Caco-2 (cell line): ENCODE data around the gene KRT15. TPM values are rescaled to one million over a fixed set of nuclear protein-coding genes. Genes with fewer than 3 reads are reported as not detected.
A peak's percentile ranks its signal among the peaks of the same experiment; 100 is the strongest.
"Not testable (repeated sequence)": the region's sequence is repeated elsewhere in the genome, so short reads cannot be mapped to it uniquely, and the experiment has no call there.

Experiments used
- BruUV-seq: library from RNA; stranded (reverse); fragments of 400-500 nt; replicated peaks from 2 replicates; lab custom pipeline; 2021; lab: Mats Ljungman, UMichigan
- CTCF ChIA-PET: fragments of 300-600 bp; sonication (Branson Sonifier 250); formaldehyde crosslinking; loops from one replicate; lab custom pipeline; 2022; ENCODE audit warnings: antibody characterized with exemption; lab: Charles Lee
- POLR2A ChIA-PET: fragments of 300-600 bp; sonication (Branson Sonifier 250); formaldehyde crosslinking; loops from one replicate; lab custom pipeline; 2022; ENCODE audit warnings: antibody characterized with exemption; lab: Charles Lee
- DNase-seq, 2 experiments: peaks; one replicate each; pipeline versions ENCODE4 v3.0.0 to v3.0.0-alpha.2; 2020 to 2022
- H3K27me3 ChIP-seq: replicated peaks from 2 replicates; pipeline ENCODE4 v1.6.0; 2011; ENCODE audit warnings: low read length; ENCODE audit not compliant: control insufficient read depth, insufficient read depth
- H3K36me3 ChIP-seq: 2 replicates; pipeline ENCODE4 v1.5.1; 2011; ENCODE audit warnings: low read length; ENCODE audit not compliant: control insufficient read depth, insufficient read depth
- H3K4me1 ChIP-seq: fragments of 250-450 bp; sonication (Bioruptor Pico); 2 replicates; pipeline ENCODE4 v1.5.1; 2020; ENCODE audit warnings: mild to moderate bottlenecking
- H3K4me3 ChIP-seq: 2 replicates; pipeline ENCODE4 v1.5.1; 2011; ENCODE audit warnings: low read depth, mild to moderate bottlenecking, control low read depth, low read length
- H3K9me3 ChIP-seq: fragments of 250-450 bp; sonication (Bioruptor Pico); 2 replicates; pipeline ENCODE4 v1.5.1; 2020; ENCODE audit warnings: mild to moderate bottlenecking, moderate library complexity
- H3K27ac Mint-ChIP-seq: one replicate; pipeline ENCODE4 v1.8.0; 2022; ENCODE audit warnings: mixed read lengths; ENCODE audit not compliant: unreplicated experiment
- H3K27me3 Mint-ChIP-seq: one replicate; pipeline ENCODE4 v1.8.0; 2022; ENCODE audit warnings: mixed read lengths; ENCODE audit not compliant: insufficient read depth, unreplicated experiment
- H3K36me3 Mint-ChIP-seq: one replicate; pipeline ENCODE4 v1.8.0; 2022; ENCODE audit warnings: mild to moderate bottlenecking, mixed read lengths; ENCODE audit not compliant: insufficient read depth, unreplicated experiment
- H3K4me1 Mint-ChIP-seq: one replicate; pipeline ENCODE4 v1.8.0; 2022; ENCODE audit warnings: low read depth, mixed read lengths; ENCODE audit not compliant: unreplicated experiment
- H3K4me3 Mint-ChIP-seq: one replicate; pipeline ENCODE4 v1.8.0; 2022; ENCODE audit warnings: mild to moderate bottlenecking, moderate library complexity, mixed read lengths; ENCODE audit not compliant: unreplicated experiment
- H3K9me3 Mint-ChIP-seq: one replicate; pipeline ENCODE4 v1.8.0; 2022; ENCODE audit warnings: mixed read lengths; ENCODE audit not compliant: unreplicated experiment
- CTCF ChIP-seq, 2 experiments: fragments of 200-600 bp in 1 of 2; IDR thresholded peaks; 1 replicate in 1 of 2; 2 replicates in 1 of 2; pipeline versions ENCODE4 v1.5.1 to v1.8.0; 2011 to 2022; ENCODE audit warnings: antibody characterized with exemption in 1 of 2, control low read depth in 1 of 2, inconsistent platforms in 1 of 2, low read depth in 1 of 2, low read length in 1 of 2, mild to moderate bottlenecking in 1 of 2, moderate library complexity in 1 of 2; ENCODE audit not compliant: insufficient read depth in 1 of 2, severe bottlenecking in 1 of 2, unreplicated experiment in 1 of 2
- intact Hi-C: fragments of 100-400 bp; cut with micrococcal nuclease; formaldehyde crosslinking; loops from one replicate; pipeline ENCODE4 v1.10.0; 2022; ENCODE audit not compliant: unreplicated experiment
- total RNA-seq: library from RNA; stranded (reverse); gene quantifications from 2 replicates; pipeline ENCODE4 v1.2.3, GENCODE V29; 2022

Gene KRT15
- total RNA-seq, 1 experiment from 2014 or later, result 5.3 TPM

GRCh38 chr17:41545829-41546410, 27.2 kb upstream of the KRT15 start:
- H3K4me3 ChIP-seq, result no peak overlapping the region
- no peaks in the 10 kb centered on the region for H3K36me3 ChIP-seq
- H3K27me3 ChIP-seq, result no peaks in the 10 kb centered on the region
- no peak for TF ChIP-seq CTCF (IDR thresholded peaks at IDR 0.05; ENCODE audit: insufficient read depth in 1 of 2, low read depth in 1 of 2, low read length in 1 of 2, severe bottlenecking in 1 of 2, unreplicated experiment in 1 of 2)
- Mint-ChIP-seq H3K27ac (peak overlapping the region; percentile 96), H3K4me3 (no peak overlapping the region), H3K27me3 (no peaks in the 10 kb centered on the region), H3K36me3 (peaks cover 9% of the 10 kb centered on the region), H3K4me1 (peaks cover 57% of the 10 kb centered on the region), H3K9me3 (peaks cover 19% of the 10 kb centered on the region)
- CTCF ChIA-PET, result interaction anchor here (0.7 to 2.3 kb wide), 2 partner anchors 117 to 133 kb away, joined by 5 to 18 read pairs; no protein-coding TSS in a partner anchor
- POLR2A ChIA-PET, result no interaction called here
- no peaks in the 10 kb centered on the region for H3K9me3 ChIP-seq
- DNase-seq, result no peak
- no TSS peak for BruUV-seq
- peaks cover 68% of the 10 kb centered on the region for H3K4me1 ChIP-seq
- intact Hi-C loops, result no loop called here

- Histone ChIP-seq H3K27me3 (no peaks in the 10 kb centered on the region), H3K9me3 (no peaks in the 10 kb centered on the region), H3K4me1 (peaks cover 72% of the 10 kb centered on the region), H3K4me3 (no peak overlapping the region), H3K36me3 (no peaks in the 10 kb centered on the region)
- ChIA-PET CTCF (interaction anchor here (0.6 to 2.3 kb wide), 11 partner anchors 8 to 139 kb away, joined by 3 to 18 read pairs (median 5); partner anchors contain the start of genes KRT19 and KRT9), POLR2A (interaction anchor here (1.0 to 1.5 kb wide), 5 partner anchors 9 to 104 kb away, joined by 4 to 31 read pairs (median 10); partner anchors contain the start of gene KRT19)
- TSS peak; percentile 95 for BruUV-seq
- Mint-ChIP-seq H3K27me3 (no peaks in the 10 kb centered on the region), H3K27ac (peak overlapping the region; percentile 96), H3K4me3 (peak overlapping the region; percentile 63), H3K4me1 (peaks cover 62% of the 10 kb centered on the region), H3K36me3 (peaks cover 9% of the 10 kb centered on the region), H3K9me3 (peaks cover 19% of the 10 kb centered on the region)
- TF ChIP-seq CTCF (IDR thresholded peaks at IDR 0.05; ENCODE audit: insufficient read depth in 1 of 2, low read depth in 1 of 2, low read length in 1 of 2, severe bottlenecking in 1 of 2, unreplicated experiment in 1 of 2), result no peak
- intact Hi-C loops, result loop anchor here (1.0 kb wide), 3 partner anchors 9 to 23 kb away; no protein-coding TSS in a partner anchor
- DNase-seq, result no peak
Measured at GRCh38 chr17:41544935-41545334, 26.2 kb upstream of the KRT15 start.

- intact Hi-C loops, result loop anchor here (1.0 kb wide), 3 partner anchors 8 to 22 kb away; no protein-coding TSS in a partner anchor
Measured at GRCh38 chr17:41544491-41544892, 25.8 kb upstream of the KRT15 start.

GRCh38 chr17:41542786-41543185, 24.1 kb upstream of the KRT15 start:
- Mint-ChIP-seq H3K9me3 (peaks cover 18% of the 10 kb centered on the region), H3K4me1 (peaks cover 64% of the 10 kb centered on the region)
- intact Hi-C loops, H3K4me3 ChIP-seq, H3K36me3 ChIP-seq, CTCF ChIA-PET, BruUV-seq, H3K9me3 ChIP-seq, H3K27me3 ChIP-seq, H3K27ac Mint-ChIP-seq, H3K27me3 Mint-ChIP-seq, H3K36me3 Mint-ChIP-seq, DNase-seq, H3K4me3 Mint-ChIP-seq: not testable (repeated sequence)
- H3K4me1 ChIP-seq, result peaks cover 70% of the 10 kb centered on the region
- POLR2A ChIA-PET, result interaction anchor here (1.4 kb wide), 1 partner anchor 13 kb away, joined by 3 read pairs; no protein-coding TSS in a partner anchor

More at GRCh38 chr17:41544491-41544892, 25.8 kb upstream of the KRT15 start:
- Mint-ChIP-seq H3K9me3 (peaks cover 19% of the 10 kb centered on the region), H3K4me1 (peaks cover 61% of the 10 kb centered on the region), H3K36me3 (peaks cover 9% of the 10 kb centered on the region), H3K27ac (peak overlapping the region; percentile 96), H3K27me3 (no peaks in the 10 kb centered on the region), H3K4me3 (peak overlapping the region; percentile 63)
- TF ChIP-seq CTCF (IDR thresholded peaks at IDR 0.05; ENCODE audit: insufficient read depth in 1 of 2, low read depth in 1 of 2, low read length in 1 of 2, severe bottlenecking in 1 of 2, unreplicated experiment in 1 of 2), result no peak
- no peak overlapping the region for H3K4me3 ChIP-seq
- peak; percentile 78 to 89 for DNase-seq
- POLR2A ChIA-PET, result interaction anchor here (0.5 to 1.5 kb wide), 7 partner anchors 9 to 144 kb away, joined by 3 to 31 read pairs (median 6); partner anchors contain the start of gene KRT19
- CTCF ChIA-PET, result interaction anchor here (0.6 to 2.3 kb wide), 10 partner anchors 8 to 138 kb away, joined by 3 to 18 read pairs (median 6); partner anchors contain the start of genes KRT19 and KRT9
- BruUV-seq, result no TSS peak
- H3K9me3 ChIP-seq, result no peaks in the 10 kb centered on the region
- H3K27me3 ChIP-seq, result no peaks in the 10 kb centered on the region
- no peaks in the 10 kb centered on the region for H3K36me3 ChIP-seq
- H3K4me1 ChIP-seq, result peaks cover 70% of the 10 kb centered on the region
